H1 (cell line): Measurements from ENCODE around the gene RAB3GAP1. TPM values are rescaled to one million over a fixed set of nuclear protein-coding genes. Genes with fewer than 3 reads are reported as not detected.

Experiments used
- CTCF ChIA-PET: fragments of 300-600 bp; sonication (Branson Sonifier 250); formaldehyde crosslinking; loops from one replicate; lab custom pipeline; 2021; ENCODE audit not compliant: partially characterized antibody; lab: Charles Lee
- POLR2A ChIA-PET: fragments of 300-600 bp; sonication (Branson Sonifier 250); formaldehyde crosslinking; loops from one replicate; lab custom pipeline; 2021; ENCODE audit warnings: inconsistent platforms; ENCODE audit not compliant: partially characterized antibody; lab: Charles Lee
- DNase-seq, 2 experiments: peaks; one replicate each; pipeline versions ENCODE4 v3.0.0 to v3.0.0-alpha.2; 2010 to 2022; ENCODE audit warnings: low spot score in 2 of 2, low read depth in 1 of 2, mixed read lengths in 1 of 2
- FAIRE-seq: peaks from 2 replicates; lab custom pipeline; 2011; peaks lifted over from hg19 to GRCh38; lab: Jason Lieb, UNC
- H2AFZ ChIP-seq: 2 replicates; pipeline ENCODE4 v1.8.1; 2012; ENCODE audit warnings: low read length, inconsistent platforms
- H2AK5ac ChIP-seq: 2 replicates; pipeline ENCODE4 v1.6.1; 2013; ENCODE audit warnings: low read depth, low read length
- H2BK120ac ChIP-seq: replicated peaks from 2 replicates; pipeline ENCODE3; 2013; ENCODE audit warnings: low read depth, low read length, inconsistent platforms
- H2BK12ac ChIP-seq: 2 replicates; pipeline ENCODE4 v1.6.1; 2013; ENCODE audit warnings: low read depth, low read length
- H2BK15ac ChIP-seq: 2 replicates; pipeline ENCODE4 v1.6.1; 2013; ENCODE audit warnings: low read length
- H2BK20ac ChIP-seq: 2 replicates; pipeline ENCODE4 v1.6.1; 2013; ENCODE audit warnings: low read length
- H2BK5ac ChIP-seq: 2 replicates; pipeline ENCODE4 v1.6.1; 2013; ENCODE audit warnings: low read depth, low read length
- H3K14ac ChIP-seq: 2 replicates; pipeline ENCODE4 v1.6.1; 2013; ENCODE audit warnings: inconsistent platforms; ENCODE audit not compliant: insufficient read length
- H3K18ac ChIP-seq: 2 replicates; pipeline ENCODE4 v1.6.1; 2013; ENCODE audit warnings: low read length; ENCODE audit errors: extremely low read depth
- H3K23ac ChIP-seq: 2 replicates; pipeline ENCODE4 v1.6.1; 2013; ENCODE audit warnings: inconsistent platforms; ENCODE audit not compliant: insufficient read length
- H3K23me2 ChIP-seq: 2 replicates; pipeline ENCODE4 v1.6.1; 2013; ENCODE audit warnings: low read depth, low read length
- H3K27ac ChIP-seq: 2 replicates; pipeline ENCODE4 v1.6.1; 2011; ENCODE audit warnings: low read depth, low read length, inconsistent platforms
- H3K27me3 ChIP-seq, 4 experiments: replicated peaks in 1 of 4; 1 replicate in 1 of 4; 2 replicates in 3 of 4; pipeline versions ENCODE4 v1.6.1 to v1.8.1; 2011 to 2013; ENCODE audit warnings: low read length in 3 of 4, mild to moderate bottlenecking in 3 of 4, inconsistent platforms in 2 of 4, mixed read lengths in 2 of 4, moderate library complexity in 1 of 4; ENCODE audit not compliant: control insufficient read depth in 3 of 4, insufficient read depth in 3 of 4; ENCODE audit errors: extremely low read depth in 1 of 4
- H3K36me3 ChIP-seq, 4 experiments: 2 replicates each; pipeline versions ENCODE4 v1.6.1 to v1.8.1; 2011 to 2013; ENCODE audit warnings: mild to moderate bottlenecking in 4 of 4, low read length in 3 of 4, moderate library complexity in 2 of 4, control low read depth in 1 of 4, inconsistent platforms in 1 of 4; ENCODE audit not compliant: insufficient read depth in 4 of 4, control insufficient read depth in 2 of 4
- H3K4ac ChIP-seq: replicated peaks from 2 replicates; pipeline ENCODE3; 2013; ENCODE audit warnings: low read length, low read depth, mixed read lengths, inconsistent platforms; ENCODE audit not compliant: insufficient read length
- H3K4me1 ChIP-seq, 4 experiments: replicated peaks in 1 of 4; 1 replicate in 1 of 4; 2 replicates in 3 of 4; pipeline versions ENCODE4 v1.6.1 to v1.8.1; 2011 to 2013; ENCODE audit warnings: low read length in 3 of 4, inconsistent platforms in 2 of 4, mixed read lengths in 1 of 4; ENCODE audit not compliant: insufficient read depth in 4 of 4, control insufficient read depth in 3 of 4
- H3K4me2 ChIP-seq, 2 experiments: 2 replicates each; pipeline versions ENCODE4 v1.6.1 to v1.8.1; 2011 to 2013; ENCODE audit warnings: low read depth in 2 of 2, low read length in 2 of 2, control low read depth in 1 of 2, inconsistent platforms in 1 of 2, mild to moderate bottlenecking in 1 of 2; ENCODE audit not compliant: insufficient read depth in 1 of 2
- H3K4me3 ChIP-seq, 4 experiments: fragments of 200-600, 300-600 bp in 1 of 4; sonication (generic), shearing (Covaris generic), sonication (Bioruptor Twin) in 1 of 4; 2 replicates each; pipeline versions ENCODE4 v1.5.1 to v1.8.1; 2011 to 2016; ENCODE audit warnings: low read length in 4 of 4, low read depth in 3 of 4, control low read depth in 2 of 4, inconsistent platforms in 2 of 4, mild to moderate bottlenecking in 2 of 4, mixed read lengths in 1 of 4, moderate library complexity in 1 of 4; ENCODE audit not compliant: insufficient read depth in 2 of 4; ENCODE audit errors: extremely low read depth in 1 of 4
- H3K56ac ChIP-seq: replicated peaks from 2 replicates; pipeline ENCODE3; 2013; ENCODE audit warnings: low read depth, mild to moderate bottlenecking, mixed read lengths, low read length, inconsistent platforms; ENCODE audit not compliant: insufficient read length
- H3K79me1 ChIP-seq: 2 replicates; pipeline ENCODE4 v1.6.1; 2013; ENCODE audit warnings: low read depth, low read length, control low read depth
- H3K79me2 ChIP-seq, 2 experiments: 2 replicates each; pipeline versions ENCODE4 v1.6.1 to v1.8.1; 2012 to 2013; ENCODE audit warnings: low read length in 2 of 2, mild to moderate bottlenecking in 2 of 2, inconsistent platforms in 1 of 2; ENCODE audit not compliant: insufficient read depth in 2 of 2, control insufficient read depth in 1 of 2
- H3K9ac ChIP-seq, 4 experiments: replicated peaks in 1 of 4; 1 replicate in 1 of 4; 2 replicates in 3 of 4; pipeline versions ENCODE4 v1.6.1 to v1.8.1; 2011 to 2013; ENCODE audit warnings: low read depth in 3 of 4, low read length in 3 of 4, control low read depth in 2 of 4, mild to moderate bottlenecking in 2 of 4, moderate library complexity in 2 of 4, inconsistent platforms in 1 of 4; ENCODE audit errors: extremely low read depth in 1 of 4
- H3K9me3 ChIP-seq, 2 experiments: 2 replicates each; pipeline versions ENCODE4 v1.6.1 to v1.8.1; 2012 to 2013; ENCODE audit warnings: mild to moderate bottlenecking in 2 of 2, moderate library complexity in 2 of 2, control low read depth in 1 of 2, inconsistent platforms in 1 of 2, low read depth in 1 of 2, low read length in 1 of 2, mixed read lengths in 1 of 2; ENCODE audit not compliant: insufficient read depth in 2 of 2
- H4K20me1 ChIP-seq, 2 experiments: replicated peaks in 1 of 2; 2 replicates each; pipeline versions ENCODE3 to v1.8.1; 2011 to 2013; ENCODE audit warnings: inconsistent platforms in 2 of 2, low read length in 2 of 2, mild to moderate bottlenecking in 1 of 2; ENCODE audit not compliant: insufficient read depth in 2 of 2, control insufficient read depth in 1 of 2
- H4K5ac ChIP-seq: 2 replicates; pipeline ENCODE4 v1.6.1; 2013; ENCODE audit warnings: low read length, low read depth, mixed read lengths, inconsistent platforms; ENCODE audit not compliant: insufficient read length
- H4K8ac ChIP-seq: 2 replicates; pipeline ENCODE4 v1.8.0; 2013; ENCODE audit warnings: mild to moderate bottlenecking, moderate library complexity, low read length, inconsistent platforms; ENCODE audit not compliant: insufficient read depth; ENCODE audit errors: extremely low read depth
- H4K91ac ChIP-seq: replicated peaks from 2 replicates; pipeline ENCODE3; 2013; ENCODE audit warnings: low read length, mixed read lengths, inconsistent platforms; ENCODE audit not compliant: insufficient read length
- CEBPB ChIP-seq: IDR thresholded peaks from 2 replicates; pipeline ENCODE4 v1.6.1; 2012; ENCODE audit warnings: low read depth, low read length
- EP300 ChIP-seq, 2 experiments: IDR thresholded peaks; 1 replicate in 1 of 2; 2 replicates in 1 of 2; pipeline ENCODE4 v1.6.1; 2011 to 2012; ENCODE audit warnings: low read depth in 2 of 2, low read length in 2 of 2, mild to moderate bottlenecking in 2 of 2, borderline replicate concordance in 1 of 2, inconsistent platforms in 1 of 2, moderate library complexity in 1 of 2
- JUN ChIP-seq: IDR thresholded peaks from 2 replicates; pipeline ENCODE4 v1.6.1; 2011; ENCODE audit warnings: low read depth, mild to moderate bottlenecking, improper control_type of control experiment, low read length
- SAP30 ChIP-seq: fragments of 300-600 bp; sonication (generic); IDR thresholded peaks from 2 replicates; pipeline ENCODE4 v1.7.1; 2012; ENCODE audit warnings: low read length, moderate library complexity, mild to moderate bottlenecking, inconsistent platforms; ENCODE audit not compliant: insufficient read depth, insufficient replicate concordance
- SP1 ChIP-seq: IDR thresholded peaks from 2 replicates; pipeline ENCODE4 v1.6.1; 2011; ENCODE audit warnings: low read depth, low read length
- YY1 ChIP-seq: IDR thresholded peaks from 2 replicates; pipeline ENCODE4 v1.6.1; 2011; ENCODE audit warnings: low read depth, mild to moderate bottlenecking, low read length
- WGBS, 2 experiments: shearing (Covaris generic) in 1 of 2; methylation state at CpG; one replicate each; pipeline versions ENCODE4 v1.1.6 to v1.1.7; 2013 to 2015; ENCODE audit warnings: low lambda C conversion rate in 2 of 2, mixed read lengths in 2 of 2, inconsistent platforms in 1 of 2, low coverage in 1 of 2, missing lambda C conversion rate in 1 of 2; ENCODE audit not compliant: insufficient replicate concordance in 2 of 2, insufficient coverage in 1 of 2, insufficient read length in 1 of 2; ENCODE audit errors: extremely low coverage in 1 of 2, missing lambda C conversion rate in 1 of 2; 5-methylcytosine and 5-hydroxymethylcytosine counted together
- polyA plus RNA-seq, 7 experiments: library from polyadenylated mRNA; depleted of rRNA in 3 of 7; stranded (reverse) in 5 of 7; unstranded in 2 of 7; fragments of >200 nt in 5 of 7; fragments of 200-250 nt in 2 of 7; gene quantifications; 1 replicate in 5 of 7; 2 replicates in 1 of 7; 4 replicates in 1 of 7; pipeline versions ENCODE4 v1.2.1 to v1.2.3, GENCODE V29; 2011 to 2013; ENCODE audit warnings: missing spikeins in 2 of 7, mixed read lengths in 2 of 7
- total RNA-seq: library from RNA; stranded (reverse); fragmentation: NEBNext Ultra II Directional; extraction: Animal tissue kit (Norgen Biotek cat#: 25700); gene quantifications from 2 replicates; pipeline ENCODE4 v1.2.1, GENCODE V29; 2021
- TF ChIP-seq, protein P1 (sequence below): IDR thresholded peaks from 2 replicates; pipeline ENCODE4 v1.6.1; 2012; ENCODE audit warnings: low read length, inconsistent platforms

The RAB3GAP1 gene
- total and polyA plus RNA-seq, 2 of the 8 experiments (the other 6 are each of a cell fraction or from before 2014, with no cell fraction given), result 9.8 to 28.6 TPM

DNA sequence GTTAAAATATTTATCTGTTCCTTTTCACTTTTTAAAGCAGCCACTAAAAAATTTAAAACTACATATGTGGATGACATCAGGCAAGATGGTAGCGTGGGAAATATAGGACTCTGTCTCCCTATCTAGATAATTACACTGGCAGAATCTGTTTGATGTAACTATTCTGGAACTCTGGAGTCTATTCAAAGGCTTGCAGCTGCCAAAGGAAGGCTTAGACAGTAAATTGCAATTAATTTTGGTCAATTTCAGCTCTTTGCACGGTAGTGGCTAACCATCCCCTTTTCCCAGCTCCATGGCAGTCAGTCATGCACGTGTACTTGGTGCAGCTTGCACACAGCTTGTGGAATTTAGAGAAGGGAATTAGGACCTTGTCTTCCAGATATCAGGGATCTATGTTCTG is 135.2 kb downstream of the RAB3GAP1 start:
- Histone ChIP-seq H2AFZ (no peak overlapping the region), H3K23me2 (no peaks in the 10 kb centered on the region), H2BK15ac (no peak overlapping the region), H2BK5ac (no peak overlapping the region), H3K56ac (no peak overlapping the region), H3K18ac (no peak overlapping the region), H3K4me2 (no peak overlapping the region), H2BK12ac (no peak overlapping the region), H3K27me3 (no peaks in the 10 kb centered on the region), H3K9me3 (no peaks in the 10 kb centered on the region), H3K4me3 (no peak overlapping the region), H4K8ac (no peak overlapping the region), H4K5ac (no peak overlapping the region), H3K36me3 (no peaks in the 10 kb centered on the region), H3K14ac (no peak overlapping the region), H4K20me1 (no peaks in the 10 kb centered on the region), H3K4ac (no peak overlapping the region), H2BK120ac (no peak overlapping the region), H3K23ac (no peak overlapping the region), H3K27ac (no peak overlapping the region), H4K91ac (no peak overlapping the region), H2AK5ac (no peak overlapping the region), H2BK20ac (no peak overlapping the region), H3K79me2 (no peaks in the 10 kb centered on the region), H3K4me1 (peaks cover 0 to 2% (median 0%) of the 10 kb centered on the region in 4 experiments; a peak in 1 of 7 replicates), H3K9ac (no peak overlapping the region), H3K79me1 (no peaks in the 10 kb centered on the region)
- POLR2A ChIA-PET, result no interaction called here
- TF ChIP-seq, protein P1, sequence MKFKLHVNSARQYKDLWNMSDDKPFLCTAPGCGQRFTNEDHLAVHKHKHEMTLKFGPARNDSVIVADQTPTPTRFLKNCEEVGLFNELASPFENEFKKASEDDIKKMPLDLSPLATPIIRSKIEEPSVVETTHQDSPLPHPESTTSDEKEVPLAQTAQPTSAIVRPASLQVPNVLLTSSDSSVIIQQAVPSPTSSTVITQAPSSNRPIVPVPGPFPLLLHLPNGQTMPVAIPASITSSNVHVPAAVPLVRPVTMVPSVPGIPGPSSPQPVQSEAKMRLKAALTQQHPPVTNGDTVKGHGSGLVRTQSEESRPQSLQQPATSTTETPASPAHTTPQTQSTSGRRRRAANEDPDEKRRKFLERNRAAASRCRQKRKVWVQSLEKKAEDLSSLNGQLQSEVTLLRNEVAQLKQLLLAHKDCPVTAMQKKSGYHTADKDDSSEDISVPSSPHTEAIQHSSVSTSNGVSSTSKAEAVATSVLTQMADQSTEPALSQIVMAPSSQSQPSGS, result no peak
- TF ChIP-seq SP1 (no peak), JUN (no peak), CEBPB (no peak), EP300 (IDR thresholded peaks at IDR 0.05; ENCODE audit: borderline replicate concordance in 1 of 2, low read depth in 2 of 2, low read length in 2 of 2) (no peak), SAP30 (no peak), YY1 (no peak)
- DNase-seq (no peak), FAIRE-seq (no peak)
- CTCF ChIA-PET, result interaction anchor here (1.2 to 1.7 kb wide), 3 partner anchors 8 to 610 kb away, joined by 3 to 4 read pairs (median 3); no protein-coding TSS in a partner anchor
- WGBS, 2 experiments, result 88% methylated on average over 3 of the region's 3 CpGs; no CpG with 5 or more reads in 1 of the 2 experiments
